NCI-H524 treated with DMSO at 0.1 percent for 48 hours (cell line): ENCODE results near the gene SMIM44.

Source experiments
- DNase-seq: peaks from one replicate; lab custom pipeline; 2025; lab: John Stamatoyannopoulos, UW

Gene SMIM44

GRCh38 chr19:3500429-3501101 is 17.3 kb upstream of the SMIM44 start, which contains the start of gene DOHH:
TSS of gene DOHH (minus strand) at chr19:3500674. CDS start at chr19:3496814, 3,860 bp downstream.
- DNase-seq, result peak; percentile 90

GRCh38 chr19:3499738-3500428 is 16.6 kb upstream of the SMIM44 start:
- no peak for DNase-seq

GRCh38 chr19:3497757-3498520 is 14.7 kb upstream of the SMIM44 start:
- DNase-seq, result no peak

- no peak for DNase-seq
Observed at GRCh38 chr19:3496392-3497273, 13.4 kb upstream of the SMIM44 start.

GRCh38 chr19:3494559-3494958 is 11.3 kb upstream of the SMIM44 start:
- no peak for DNase-seq

- no peak for DNase-seq
Observed at GRCh38 chr19:3494051-3494450, 10.8 kb upstream of the SMIM44 start.

GRCh38 chr19:3493651-3494050 is 10.4 kb upstream of the SMIM44 start:
- DNase-seq, result no peak

GRCh38 chr19:3492919-3493318 is 9.7 kb upstream of the SMIM44 start:
- DNase-seq, result no peak

- no peak for DNase-seq
Observed at GRCh38 chr19:3492131-3492839, 9.0 kb upstream of the SMIM44 start.

- DNase-seq, result no peak
Observed at GRCh38 chr19:3491396-3492119, 8.3 kb upstream of the SMIM44 start.

GRCh38 chr19:3482507-3483225 is 575 bp downstream of the SMIM44 start:
- DNase-seq, result no peak

GRCh38 chr19:3481241-3482090 is 1.8 kb downstream of the SMIM44 start:
- no peak for DNase-seq

- no peak for DNase-seq
Observed at GRCh38 chr19:3480383-3481091, 2.7 kb downstream of the SMIM44 start, which contains the start of gene SMIM24. TSS of gene SMIM24 (minus strand) at chr19:3480525. CDS start at chr19:3480463, 62 bp downstream.

- DNase-seq, result no peak
Observed at GRCh38 chr19:3479834-3480215, 3.4 kb downstream of the SMIM44 start.

GRCh38 chr19:3479177-3479833 is 3.9 kb downstream of the SMIM44 start:
- no peak for DNase-seq

GRCh38 chr19:3478409-3479176 is 4.6 kb downstream of the SMIM44 start:
- DNase-seq, result no peak

- DNase-seq, result no peak
Observed at GRCh38 chr19:3477951-3478350, 5.3 kb downstream of the SMIM44 start.
